CD4-positive, alpha-beta memory T cell (primary cell): Measurements from ENCODE around the gene SND1. TPM values are rescaled to one million over a fixed set of nuclear protein-coding genes. Genes with fewer than 3 reads are reported as not detected.

Experiments used
- microRNA-seq: library from miRNA; unstranded; fragments of <30 nt; microRNA quantifications from one replicate; pipeline ENCODE4 v1.2.0, GENCODE V29; 2021; ENCODE audit warnings: borderline replicate concordance, borderline number of aligned reads, borderline microRNAs expressed, mixed read lengths
- polyA plus RNA-seq, 2 donors: library from polyadenylated mRNA; unstranded; fragments of 300-500 nt; fragmentation: Illumina TruSeq; gene quantifications; one replicate each; pipeline ENCODE4 v1.2.3, GENCODE V29; 2021
- total RNA-seq, 2 experiments: library from RNA; stranded (reverse); gene quantifications; one replicate each; pipeline ENCODE4 v1.2.3, GENCODE V29; 2021

The SND1 gene
- total and polyA plus RNA-seq, 4 experiments from 2014 or later, result 119 to 223 (median 171) TPM

Small RNA genes within 50 kb of the gene (microRNA-seq; reads per million reads assigned to microRNA genes)
- not detected for gene MIR593

Other genes with a start within 250 kb of the SND1 start
- gene GCC1, start 66.6 kb upstream of the SND1 start, total RNA-seq, result 10 to 100 TPM; 29.1 to 30.0 TPM
- gene GCC1, start 66.6 kb upstream of the SND1 start, polyA plus RNA-seq, result 10 to 100 TPM in 1 of 2 donors, 1 to 10 TPM in 1; 7.9 to 20.7 TPM
- 10 to 100 TPM; 93.2 to 95.5 TPM for gene ARF5, start 63.8 kb upstream of the SND1 start, total RNA-seq
- gene ARF5, start 63.8 kb upstream of the SND1 start, polyA plus RNA-seq, result 100 to 1,000 TPM; 167 to 228 TPM
- gene FSCN3, start 58.5 kb upstream of the SND1 start, total RNA-seq, result 1 to 10 TPM; 4.9 to 5.1 TPM
- gene FSCN3, start 58.5 kb upstream of the SND1 start, polyA plus RNA-seq, result 1 to 10 TPM in 1 of 2 donors, under 1 TPM in 1; 0.60 to 1.7 TPM
- gene PAX4, start 34.1 kb upstream of the SND1 start, total RNA-seq, result not detected
- not detected for gene PAX4, start 34.1 kb upstream of the SND1 start, polyA plus RNA-seq